ENCODE measurements around the gene DISC1.

DNA sequence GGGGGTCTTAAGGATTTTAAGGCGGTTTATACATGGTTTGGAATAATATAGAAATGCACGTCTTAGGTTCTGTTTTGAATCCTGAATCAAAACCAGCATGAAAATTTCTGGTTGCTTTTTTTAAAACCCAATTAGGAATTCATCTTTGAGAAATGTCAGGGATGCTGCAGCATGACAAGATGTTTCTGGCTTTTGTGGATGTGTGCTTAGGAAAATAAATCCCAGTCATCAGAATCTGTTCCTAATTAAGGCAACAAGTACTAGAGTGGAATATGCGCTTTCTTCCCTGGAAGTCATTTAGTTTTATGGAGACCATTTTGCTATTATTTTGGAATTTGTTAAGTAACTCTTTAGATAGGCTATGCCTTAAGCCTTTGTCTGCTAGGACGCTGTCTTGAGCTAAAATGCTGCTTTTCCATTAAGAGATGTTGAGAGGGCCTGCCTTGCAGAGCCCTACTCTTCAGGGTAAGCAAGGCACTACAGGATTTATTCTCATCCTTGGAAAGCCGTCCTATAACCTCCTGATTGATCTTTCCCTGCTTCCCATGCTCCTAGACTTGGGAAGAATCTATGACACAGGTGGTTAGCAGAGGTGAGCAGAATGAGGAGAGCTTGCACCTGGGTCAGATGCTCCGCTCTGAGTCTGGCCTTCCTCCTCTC is 332.8 kb downstream of the DISC1 start:
- TF ChIP-seq, protein P1, sequence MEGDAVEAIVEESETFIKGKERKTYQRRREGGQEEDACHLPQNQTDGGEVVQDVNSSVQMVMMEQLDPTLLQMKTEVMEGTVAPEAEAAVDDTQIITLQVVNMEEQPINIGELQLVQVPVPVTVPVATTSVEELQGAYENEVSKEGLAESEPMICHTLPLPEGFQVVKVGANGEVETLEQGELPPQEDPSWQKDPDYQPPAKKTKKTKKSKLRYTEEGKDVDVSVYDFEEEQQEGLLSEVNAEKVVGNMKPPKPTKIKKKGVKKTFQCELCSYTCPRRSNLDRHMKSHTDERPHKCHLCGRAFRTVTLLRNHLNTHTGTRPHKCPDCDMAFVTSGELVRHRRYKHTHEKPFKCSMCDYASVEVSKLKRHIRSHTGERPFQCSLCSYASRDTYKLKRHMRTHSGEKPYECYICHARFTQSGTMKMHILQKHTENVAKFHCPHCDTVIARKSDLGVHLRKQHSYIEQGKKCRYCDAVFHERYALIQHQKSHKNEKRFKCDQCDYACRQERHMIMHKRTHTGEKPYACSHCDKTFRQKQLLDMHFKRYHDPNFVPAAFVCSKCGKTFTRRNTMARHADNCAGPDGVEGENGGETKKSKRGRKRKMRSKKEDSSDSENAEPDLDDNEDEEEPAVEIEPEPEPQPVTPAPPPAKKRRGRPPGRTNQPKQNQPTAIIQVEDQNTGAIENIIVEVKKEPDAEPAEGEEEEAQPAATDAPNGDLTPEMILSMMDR (IDR thresholded peaks at IDR 0.05), result no peak
- TF ChIP-seq EZH2 (IDR thresholded peaks at IDR 0.05; ENCODE audit: borderline replicate concordance, insufficient read depth, low read depth, low read length, poor library complexity, severe bottlenecking), result no peak
